H1 (cell line): Measurements from ENCODE around the gene CAPN8. TPM values are rescaled to one million over a fixed set of nuclear protein-coding genes. Genes with fewer than 3 reads are reported as not detected.
A peak's percentile ranks its signal among the peaks of the same experiment; 100 is the strongest.

Experiments used
- CTCF ChIA-PET: fragments of 300-600 bp; sonication (Branson Sonifier 250); formaldehyde crosslinking; loops from one replicate; lab custom pipeline; 2021; ENCODE audit not compliant: partially characterized antibody; lab: Charles Lee
- POLR2A ChIA-PET: fragments of 300-600 bp; sonication (Branson Sonifier 250); formaldehyde crosslinking; loops from one replicate; lab custom pipeline; 2021; ENCODE audit warnings: inconsistent platforms; ENCODE audit not compliant: partially characterized antibody; lab: Charles Lee
- DNase-seq, 2 experiments: peaks; one replicate each; pipeline versions ENCODE4 v3.0.0 to v3.0.0-alpha.2; 2010 to 2022; ENCODE audit warnings: low spot score in 2 of 2, low read depth in 1 of 2, mixed read lengths in 1 of 2
- FAIRE-seq: peaks from 2 replicates; lab custom pipeline; 2011; peaks lifted over from hg19 to GRCh38; lab: Jason Lieb, UNC
- H2AFZ ChIP-seq: 2 replicates; pipeline ENCODE4 v1.8.1; 2012; ENCODE audit warnings: low read length, inconsistent platforms
- H2AK5ac ChIP-seq: 2 replicates; pipeline ENCODE4 v1.6.1; 2013; ENCODE audit warnings: low read depth, low read length
- H2BK120ac ChIP-seq: replicated peaks from 2 replicates; pipeline ENCODE3; 2013; ENCODE audit warnings: low read depth, low read length, inconsistent platforms
- H2BK12ac ChIP-seq: 2 replicates; pipeline ENCODE4 v1.6.1; 2013; ENCODE audit warnings: low read depth, low read length
- H2BK15ac ChIP-seq: 2 replicates; pipeline ENCODE4 v1.6.1; 2013; ENCODE audit warnings: low read length
- H2BK20ac ChIP-seq: 2 replicates; pipeline ENCODE4 v1.6.1; 2013; ENCODE audit warnings: low read length
- H2BK5ac ChIP-seq: 2 replicates; pipeline ENCODE4 v1.6.1; 2013; ENCODE audit warnings: low read depth, low read length
- H3K14ac ChIP-seq: 2 replicates; pipeline ENCODE4 v1.6.1; 2013; ENCODE audit warnings: inconsistent platforms; ENCODE audit not compliant: insufficient read length
- H3K18ac ChIP-seq: 2 replicates; pipeline ENCODE4 v1.6.1; 2013; ENCODE audit warnings: low read length; ENCODE audit errors: extremely low read depth
- H3K23ac ChIP-seq: 2 replicates; pipeline ENCODE4 v1.6.1; 2013; ENCODE audit warnings: inconsistent platforms; ENCODE audit not compliant: insufficient read length
- H3K23me2 ChIP-seq: 2 replicates; pipeline ENCODE4 v1.6.1; 2013; ENCODE audit warnings: low read depth, low read length
- H3K27ac ChIP-seq: 2 replicates; pipeline ENCODE4 v1.6.1; 2011; ENCODE audit warnings: low read depth, low read length, inconsistent platforms
- H3K27me3 ChIP-seq, 4 experiments: replicated peaks in 1 of 4; 1 replicate in 1 of 4; 2 replicates in 3 of 4; pipeline versions ENCODE4 v1.6.1 to v1.8.1; 2011 to 2013; ENCODE audit warnings: low read length in 3 of 4, mild to moderate bottlenecking in 3 of 4, inconsistent platforms in 2 of 4, mixed read lengths in 2 of 4, moderate library complexity in 1 of 4; ENCODE audit not compliant: control insufficient read depth in 3 of 4, insufficient read depth in 3 of 4; ENCODE audit errors: extremely low read depth in 1 of 4
- H3K36me3 ChIP-seq, 4 experiments: 2 replicates each; pipeline versions ENCODE4 v1.6.1 to v1.8.1; 2011 to 2013; ENCODE audit warnings: mild to moderate bottlenecking in 4 of 4, low read length in 3 of 4, moderate library complexity in 2 of 4, control low read depth in 1 of 4, inconsistent platforms in 1 of 4; ENCODE audit not compliant: insufficient read depth in 4 of 4, control insufficient read depth in 2 of 4
- H3K4ac ChIP-seq: replicated peaks from 2 replicates; pipeline ENCODE3; 2013; ENCODE audit warnings: low read length, low read depth, mixed read lengths, inconsistent platforms; ENCODE audit not compliant: insufficient read length
- H3K4me1 ChIP-seq, 4 experiments: replicated peaks in 1 of 4; 1 replicate in 1 of 4; 2 replicates in 3 of 4; pipeline versions ENCODE4 v1.6.1 to v1.8.1; 2011 to 2013; ENCODE audit warnings: low read length in 3 of 4, inconsistent platforms in 2 of 4, mixed read lengths in 1 of 4; ENCODE audit not compliant: insufficient read depth in 4 of 4, control insufficient read depth in 3 of 4
- H3K4me2 ChIP-seq, 2 experiments: 2 replicates each; pipeline versions ENCODE4 v1.6.1 to v1.8.1; 2011 to 2013; ENCODE audit warnings: low read depth in 2 of 2, low read length in 2 of 2, control low read depth in 1 of 2, inconsistent platforms in 1 of 2, mild to moderate bottlenecking in 1 of 2; ENCODE audit not compliant: insufficient read depth in 1 of 2
- H3K4me3 ChIP-seq, 4 experiments: fragments of 200-600, 300-600 bp in 1 of 4; sonication (generic), shearing (Covaris generic), sonication (Bioruptor Twin) in 1 of 4; 2 replicates each; pipeline versions ENCODE4 v1.5.1 to v1.8.1; 2011 to 2016; ENCODE audit warnings: low read length in 4 of 4, low read depth in 3 of 4, control low read depth in 2 of 4, inconsistent platforms in 2 of 4, mild to moderate bottlenecking in 2 of 4, mixed read lengths in 1 of 4, moderate library complexity in 1 of 4; ENCODE audit not compliant: insufficient read depth in 2 of 4; ENCODE audit errors: extremely low read depth in 1 of 4
- H3K56ac ChIP-seq: replicated peaks from 2 replicates; pipeline ENCODE3; 2013; ENCODE audit warnings: low read depth, mild to moderate bottlenecking, mixed read lengths, low read length, inconsistent platforms; ENCODE audit not compliant: insufficient read length
- H3K79me1 ChIP-seq: 2 replicates; pipeline ENCODE4 v1.6.1; 2013; ENCODE audit warnings: low read depth, low read length, control low read depth
- H3K79me2 ChIP-seq, 2 experiments: 2 replicates each; pipeline versions ENCODE4 v1.6.1 to v1.8.1; 2012 to 2013; ENCODE audit warnings: low read length in 2 of 2, mild to moderate bottlenecking in 2 of 2, inconsistent platforms in 1 of 2; ENCODE audit not compliant: insufficient read depth in 2 of 2, control insufficient read depth in 1 of 2
- H3K9ac ChIP-seq, 4 experiments: replicated peaks in 1 of 4; 1 replicate in 1 of 4; 2 replicates in 3 of 4; pipeline versions ENCODE4 v1.6.1 to v1.8.1; 2011 to 2013; ENCODE audit warnings: low read depth in 3 of 4, low read length in 3 of 4, control low read depth in 2 of 4, mild to moderate bottlenecking in 2 of 4, moderate library complexity in 2 of 4, inconsistent platforms in 1 of 4; ENCODE audit errors: extremely low read depth in 1 of 4
- H3K9me3 ChIP-seq, 2 experiments: 2 replicates each; pipeline versions ENCODE4 v1.6.1 to v1.8.1; 2012 to 2013; ENCODE audit warnings: mild to moderate bottlenecking in 2 of 2, moderate library complexity in 2 of 2, control low read depth in 1 of 2, inconsistent platforms in 1 of 2, low read depth in 1 of 2, low read length in 1 of 2, mixed read lengths in 1 of 2; ENCODE audit not compliant: insufficient read depth in 2 of 2
- H4K20me1 ChIP-seq, 2 experiments: replicated peaks in 1 of 2; 2 replicates each; pipeline versions ENCODE3 to v1.8.1; 2011 to 2013; ENCODE audit warnings: inconsistent platforms in 2 of 2, low read length in 2 of 2, mild to moderate bottlenecking in 1 of 2; ENCODE audit not compliant: insufficient read depth in 2 of 2, control insufficient read depth in 1 of 2
- H4K5ac ChIP-seq: 2 replicates; pipeline ENCODE4 v1.6.1; 2013; ENCODE audit warnings: low read length, low read depth, mixed read lengths, inconsistent platforms; ENCODE audit not compliant: insufficient read length
- H4K8ac ChIP-seq: 2 replicates; pipeline ENCODE4 v1.8.0; 2013; ENCODE audit warnings: mild to moderate bottlenecking, moderate library complexity, low read length, inconsistent platforms; ENCODE audit not compliant: insufficient read depth; ENCODE audit errors: extremely low read depth
- H4K91ac ChIP-seq: replicated peaks from 2 replicates; pipeline ENCODE3; 2013; ENCODE audit warnings: low read length, mixed read lengths, inconsistent platforms; ENCODE audit not compliant: insufficient read length
- HDAC6 ChIP-seq: IDR thresholded peaks from one replicate; pipeline ENCODE4 v1.7.1; 2012; ENCODE audit warnings: low read depth, mild to moderate bottlenecking, inconsistent platforms, low read length, moderate library complexity
- RXRA ChIP-seq: IDR thresholded peaks from 2 replicates; pipeline ENCODE4 v1.6.1; 2011; ENCODE audit warnings: low read depth, mild to moderate bottlenecking, low read length, moderate library complexity; ENCODE audit not compliant: insufficient read depth
- WGBS, 2 experiments: shearing (Covaris generic) in 1 of 2; methylation state at CpG; one replicate each; pipeline versions ENCODE4 v1.1.6 to v1.1.7; 2013 to 2015; ENCODE audit warnings: low lambda C conversion rate in 2 of 2, mixed read lengths in 2 of 2, inconsistent platforms in 1 of 2, low coverage in 1 of 2, missing lambda C conversion rate in 1 of 2; ENCODE audit not compliant: insufficient replicate concordance in 2 of 2, insufficient coverage in 1 of 2, insufficient read length in 1 of 2; ENCODE audit errors: extremely low coverage in 1 of 2, missing lambda C conversion rate in 1 of 2; 5-methylcytosine and 5-hydroxymethylcytosine counted together
- polyA plus RNA-seq, 7 experiments: library from polyadenylated mRNA; depleted of rRNA in 3 of 7; stranded (reverse) in 5 of 7; unstranded in 2 of 7; fragments of >200 nt in 5 of 7; fragments of 200-250 nt in 2 of 7; gene quantifications; 1 replicate in 5 of 7; 2 replicates in 1 of 7; 4 replicates in 1 of 7; pipeline versions ENCODE4 v1.2.1 to v1.2.3, GENCODE V29; 2011 to 2013; ENCODE audit warnings: missing spikeins in 2 of 7, mixed read lengths in 2 of 7
- total RNA-seq: library from RNA; stranded (reverse); fragmentation: NEBNext Ultra II Directional; extraction: Animal tissue kit (Norgen Biotek cat#: 25700); gene quantifications from 2 replicates; pipeline ENCODE4 v1.2.1, GENCODE V29; 2021

Gene CAPN8
- total and polyA plus RNA-seq, 2 of the 8 experiments (the other 6 are each of a cell fraction or from before 2014, with no cell fraction given) = 0.20 to 0.26 TPM

- no peaks in the 10 kb centered on the region for H4K20me1 ChIP-seq
- H4K8ac ChIP-seq = no peak overlapping the region
- H2BK120ac ChIP-seq = peak overlapping the region; percentile 50
- H2AFZ ChIP-seq = 0 out of 2 replicates have a peak overlapping the region, but pooled peaks have one; percentile 21
- no peak overlapping the region for H3K4me2 ChIP-seq
- H2AK5ac ChIP-seq = no peak overlapping the region
- H4K5ac ChIP-seq = no peak overlapping the region
- DNase-seq (no peak), FAIRE-seq (no peak)
- H4K91ac ChIP-seq = peak overlapping the region; percentile 44
- peaks cover 0 to 2% (median 0%) of the 10 kb centered on the region in 4 experiments; a peak in 1 of 7 replicates for H3K27me3 ChIP-seq
- no peaks in the 10 kb centered on the region for H3K79me1 ChIP-seq
- H3K4me1 ChIP-seq = peaks cover 0 to 6% (median 3%) of the 10 kb centered on the region in 4 experiments; a peak in 5 of 7 replicates
- H2BK20ac ChIP-seq = peak overlapping the region; percentile 56; the same call in 1 of the 2 replicates
- WGBS, 2 experiments = 88% methylated on average over 6 of the region's 6 CpGs; no CpG with 5 or more reads in 1 of the 2 experiments
- H3K23ac ChIP-seq = no peak overlapping the region
- no peak overlapping the region for H2BK5ac ChIP-seq
- H3K4me3 ChIP-seq = no peak overlapping the region
- no peak overlapping the region; the same call in 1 of the 2 replicates for H3K18ac ChIP-seq
- no peak overlapping the region for H3K56ac ChIP-seq
- H3K23me2 ChIP-seq = no peaks in the 10 kb centered on the region
- H3K36me3 ChIP-seq = no peaks in the 10 kb centered on the region
- no peak overlapping the region for H2BK12ac ChIP-seq
- no peak overlapping the region; the same call in 1 of the 2 replicates for H2BK15ac ChIP-seq
- no peak overlapping the region for H3K4ac ChIP-seq
- no peaks in the 10 kb centered on the region for H3K79me2 ChIP-seq
- CTCF ChIA-PET = interaction anchor here (0.6 to 2.4 kb wide), 8 partner anchors 10 to 518 kb away, joined by 3 to 12 read pairs (median 4); no protein-coding TSS in a partner anchor
- no peak overlapping the region for H3K9ac ChIP-seq
- H3K9me3 ChIP-seq = no peaks in the 10 kb centered on the region
- no peak overlapping the region for H3K14ac ChIP-seq
- no peak overlapping the region for H3K27ac ChIP-seq
- POLR2A ChIA-PET = no interaction called here
- no peak for TF ChIP-seq HDAC6
- TF ChIP-seq RXRA = no peak
Observed at GRCh38 chr1:223654083-223654482, 11.4 kb downstream of the CAPN8 start.
